Progenitor cell of endocrine pancreas (in vitro differentiated cells): ENCODE measurements around the gene TAX1BP1. TPM values are rescaled to one million over a fixed set of nuclear protein-coding genes. Genes with fewer than 3 reads are reported as not detected.

Experiments
- DNase-seq: peaks from one replicate; pipeline ENCODE4 v3.0.0; 2021; ENCODE audit warnings: low spot score; ENCODE audit not compliant: unreplicated experiment
- H3K27ac Mint-ChIP-seq: 2 replicates; pipeline ENCODE4 v1.8.0; 2021; ENCODE audit warnings: mild to moderate bottlenecking, moderate library complexity, mixed read lengths
- H3K27me3 Mint-ChIP-seq: 2 replicates; pipeline ENCODE4 v1.8.0; 2021; ENCODE audit warnings: mixed read lengths
- H3K36me3 Mint-ChIP-seq: 2 replicates; pipeline ENCODE4 v1.8.0; 2022; ENCODE audit warnings: mixed read lengths; ENCODE audit not compliant: insufficient read depth
- H3K4me1 Mint-ChIP-seq: 2 replicates; pipeline ENCODE4 v1.8.0; 2021; ENCODE audit warnings: low read depth, mixed read lengths
- H3K4me3 Mint-ChIP-seq: 2 replicates; pipeline ENCODE4 v1.8.0; 2021; ENCODE audit warnings: low read depth, mild to moderate bottlenecking, moderate library complexity, mixed read lengths
- H3K9me3 Mint-ChIP-seq: 2 replicates; pipeline ENCODE4 v1.8.0; 2021; ENCODE audit warnings: low read depth, mixed read lengths
- total RNA-seq: library from RNA; stranded (reverse); gene quantifications from 2 replicates; pipeline ENCODE4 v1.2.1, GENCODE V29; 2021
- TF ChIP-seq, protein P1 (sequence below): fragments of 200-600 bp; sonication (generic); IDR thresholded peaks from one replicate; pipeline ENCODE4 v1.5.0; 2021; ENCODE audit warnings: antibody characterized with exemption, mild to moderate bottlenecking; ENCODE audit not compliant: unreplicated experiment

TAX1BP1 gene
- total RNA-seq, 1 donor from 2014 or later: 101 TPM

DNA sequence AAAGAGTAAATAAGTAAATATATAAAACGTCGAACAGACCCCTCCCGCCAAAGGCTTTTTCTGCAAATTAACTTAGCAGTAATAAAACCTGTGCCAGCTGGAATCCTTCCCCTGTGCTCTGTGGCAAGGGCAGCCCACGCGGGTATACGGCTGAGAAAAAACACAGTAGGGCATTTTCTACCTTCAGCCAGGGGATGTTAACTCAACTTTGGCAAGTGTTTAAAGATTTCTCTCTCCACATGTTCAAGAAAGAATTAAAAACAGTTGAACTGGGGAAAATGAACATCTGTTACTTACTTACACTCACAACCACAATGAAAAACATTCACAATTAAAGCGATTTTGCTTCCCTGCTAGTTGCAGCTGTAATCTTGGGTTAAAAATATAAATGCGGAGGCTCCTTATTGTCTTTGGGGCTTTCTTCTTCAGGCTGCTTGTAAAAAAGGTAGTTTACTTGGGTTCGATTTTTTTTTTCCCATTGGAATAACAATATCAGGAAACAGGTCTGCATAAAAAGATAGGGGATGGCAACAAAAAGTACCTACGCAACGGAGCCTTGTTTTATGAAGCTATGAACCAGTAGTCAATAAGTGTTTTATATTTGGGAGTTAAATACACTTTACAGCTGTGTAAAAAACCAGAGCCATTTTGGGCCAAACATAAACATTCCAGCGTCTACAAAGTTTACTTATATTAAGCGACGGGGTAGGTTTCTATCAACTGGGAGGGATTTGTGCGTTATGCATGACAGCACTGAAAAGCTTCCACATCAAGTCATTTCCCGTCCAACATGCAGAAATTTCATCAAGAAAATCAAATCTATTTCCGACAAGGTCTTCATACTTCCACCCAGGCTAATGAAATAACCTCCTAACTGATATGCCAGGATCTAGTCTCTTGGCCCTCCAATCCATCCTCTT is 132.7 kb downstream of the TAX1BP1 start:
- TF ChIP-seq, protein P1, sequence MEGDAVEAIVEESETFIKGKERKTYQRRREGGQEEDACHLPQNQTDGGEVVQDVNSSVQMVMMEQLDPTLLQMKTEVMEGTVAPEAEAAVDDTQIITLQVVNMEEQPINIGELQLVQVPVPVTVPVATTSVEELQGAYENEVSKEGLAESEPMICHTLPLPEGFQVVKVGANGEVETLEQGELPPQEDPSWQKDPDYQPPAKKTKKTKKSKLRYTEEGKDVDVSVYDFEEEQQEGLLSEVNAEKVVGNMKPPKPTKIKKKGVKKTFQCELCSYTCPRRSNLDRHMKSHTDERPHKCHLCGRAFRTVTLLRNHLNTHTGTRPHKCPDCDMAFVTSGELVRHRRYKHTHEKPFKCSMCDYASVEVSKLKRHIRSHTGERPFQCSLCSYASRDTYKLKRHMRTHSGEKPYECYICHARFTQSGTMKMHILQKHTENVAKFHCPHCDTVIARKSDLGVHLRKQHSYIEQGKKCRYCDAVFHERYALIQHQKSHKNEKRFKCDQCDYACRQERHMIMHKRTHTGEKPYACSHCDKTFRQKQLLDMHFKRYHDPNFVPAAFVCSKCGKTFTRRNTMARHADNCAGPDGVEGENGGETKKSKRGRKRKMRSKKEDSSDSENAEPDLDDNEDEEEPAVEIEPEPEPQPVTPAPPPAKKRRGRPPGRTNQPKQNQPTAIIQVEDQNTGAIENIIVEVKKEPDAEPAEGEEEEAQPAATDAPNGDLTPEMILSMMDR: no peak
- no peaks in the 10 kb centered on the region for H3K4me1 Mint-ChIP-seq
- H3K36me3 Mint-ChIP-seq: peaks cover 1% of the 10 kb centered on the region
- no peaks in the 10 kb centered on the region for H3K27me3 Mint-ChIP-seq
- no peak for DNase-seq
- H3K4me3 Mint-ChIP-seq: no peak overlapping the region
- no peak overlapping the region for H3K27ac Mint-ChIP-seq
- H3K9me3 Mint-ChIP-seq: no peaks in the 10 kb centered on the region

DNA sequence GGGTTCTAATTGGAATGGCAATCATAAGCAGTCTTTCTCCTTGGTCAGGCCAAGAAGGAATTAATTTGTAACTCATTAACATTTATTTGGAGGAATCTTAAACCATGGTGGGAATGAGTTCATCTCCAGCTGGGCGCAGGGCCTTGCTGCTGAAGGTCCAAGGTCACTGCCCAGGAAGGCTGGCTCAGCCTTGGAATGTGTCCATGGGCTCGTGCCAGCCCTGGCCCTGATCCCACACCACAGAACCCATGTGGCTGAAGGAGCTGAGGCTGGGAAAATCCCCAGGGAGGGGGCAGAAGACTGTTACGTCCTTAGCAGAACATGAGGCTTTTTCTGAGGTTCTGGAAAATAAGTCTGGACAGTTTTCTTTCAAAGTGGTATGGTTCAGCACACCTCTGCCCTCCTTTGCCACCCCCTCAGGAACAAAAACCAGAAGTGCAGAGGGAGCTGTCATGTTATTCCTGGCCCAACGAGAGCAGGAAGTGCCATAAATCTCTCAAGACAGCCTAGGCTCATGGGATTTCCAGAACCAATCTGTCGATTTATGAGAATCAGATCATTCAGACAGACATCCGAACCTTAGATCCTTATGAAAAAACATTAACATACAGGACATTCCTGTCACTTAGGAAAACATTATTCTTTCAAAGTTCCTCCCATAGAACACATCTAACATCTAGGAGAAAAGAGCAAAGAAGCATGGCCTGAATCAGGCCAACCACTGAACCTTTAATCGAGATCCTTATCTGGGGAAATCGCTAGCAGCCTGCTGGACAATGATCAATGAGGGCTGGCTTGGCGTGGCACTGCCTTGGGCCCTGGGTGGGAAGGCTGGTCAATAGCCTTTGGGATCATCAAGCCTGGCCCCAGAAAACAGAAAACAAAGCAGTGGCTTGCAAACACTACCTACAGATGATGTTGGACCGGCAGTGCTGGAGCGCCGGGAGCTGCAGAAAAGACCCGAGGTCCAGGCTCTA is 134.3 kb downstream of the TAX1BP1 start:
- no peaks in the 10 kb centered on the region for H3K4me1 Mint-ChIP-seq
- no peak overlapping the region for H3K4me3 Mint-ChIP-seq
- no peak for DNase-seq
- no peaks in the 10 kb centered on the region for H3K9me3 Mint-ChIP-seq
- no peak overlapping the region for H3K27ac Mint-ChIP-seq
- peaks cover 1% of the 10 kb centered on the region for H3K36me3 Mint-ChIP-seq
- H3K27me3 Mint-ChIP-seq: no peaks in the 10 kb centered on the region
- TF ChIP-seq, protein P1: no peak

DNA sequence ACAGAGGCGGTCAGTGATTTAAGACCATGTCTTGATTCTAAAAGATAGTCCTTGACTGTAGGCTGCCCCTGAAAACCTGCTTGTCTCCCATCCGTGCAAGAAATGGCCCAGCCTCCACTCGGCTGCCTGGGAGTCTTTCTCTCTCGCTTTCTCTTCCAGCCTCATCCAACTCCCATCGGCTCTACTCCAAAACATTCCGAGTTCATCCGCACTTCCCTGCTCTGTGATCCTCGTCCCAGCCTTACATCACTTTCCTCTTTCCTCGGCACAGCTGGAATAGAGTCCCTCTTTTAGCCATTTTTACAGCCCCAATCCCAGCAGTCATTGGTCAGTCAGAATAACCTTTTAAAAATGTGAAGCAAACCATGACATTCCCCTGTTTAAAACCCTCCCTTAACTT is 135.1 kb downstream of the TAX1BP1 start:
- Mint-ChIP-seq H3K27ac (no peak overlapping the region), H3K4me3 (no peak overlapping the region), H3K4me1 (no peaks in the 10 kb centered on the region), H3K9me3 (no peaks in the 10 kb centered on the region), H3K36me3 (peaks cover 1% of the 10 kb centered on the region), H3K27me3 (no peaks in the 10 kb centered on the region)
- TF ChIP-seq, protein P1: no peak
- DNase-seq: no peak

DNA sequence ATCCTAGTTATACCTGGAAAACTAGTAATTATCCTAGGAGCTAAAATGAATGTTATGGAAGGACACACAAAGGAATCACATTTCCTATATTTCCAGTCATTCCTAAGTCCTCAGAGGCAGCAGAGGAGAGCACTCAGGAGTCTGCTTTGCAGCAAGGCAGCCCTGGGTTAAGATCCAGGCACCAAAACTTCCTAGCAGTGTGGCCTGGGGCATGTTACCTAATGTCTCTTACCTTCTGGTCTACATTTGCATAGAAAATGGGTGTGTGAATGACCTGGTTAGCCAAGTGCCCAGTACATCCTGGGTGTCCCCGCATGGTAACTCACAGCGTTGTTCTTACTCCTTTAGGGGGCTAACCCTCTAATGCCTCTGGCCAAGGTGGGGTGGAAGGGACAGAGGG is 135.9 kb downstream of the TAX1BP1 start:
- peaks cover 1% of the 10 kb centered on the region for H3K36me3 Mint-ChIP-seq

More for the DNA sequence above, 135.9 kb downstream of the TAX1BP1 start:
- TF ChIP-seq, protein P1: no peak
- DNase-seq: no peak
- Mint-ChIP-seq H3K27me3 (no peaks in the 10 kb centered on the region), H3K4me1 (no peaks in the 10 kb centered on the region), H3K9me3 (no peaks in the 10 kb centered on the region), H3K27ac (no peak overlapping the region), H3K4me3 (no peak overlapping the region)
